GF-D8 (cell line): ENCODE data around the gene NR5A1.
A peak's percentile ranks its signal among the peaks of the same experiment; 100 is the strongest.

Experiments
- DNase-seq: peaks from one replicate; lab custom pipeline; 2025; lab: John Stamatoyannopoulos, UW

Gene NR5A1

GRCh38 chr9:124480621-124480981, 26.6 kb downstream of the NR5A1 start:
- DNase-seq, result peak; percentile 28

- DNase-seq, result no peak
Measured at GRCh38 chr9:124479947-124480620, 27.1 kb downstream of the NR5A1 start.

- DNase-seq, result no peak
Measured at GRCh38 chr9:124479371-124479770, 27.8 kb downstream of the NR5A1 start.

GRCh38 chr9:124478354-124478753, 28.8 kb downstream of the NR5A1 start:
- no peak for DNase-seq

GRCh38 chr9:124477648-124478285, 29.4 kb downstream of the NR5A1 start:
- DNase-seq, result no peak

GRCh38 chr9:124477211-124477647, 30.0 kb downstream of the NR5A1 start:
- DNase-seq, result no peak

- DNase-seq, result peak; percentile 45
Measured at GRCh38 chr9:124475868-124476690, 31.1 kb downstream of the NR5A1 start.

- DNase-seq, result peak; percentile 25
Measured at GRCh38 chr9:124475158-124475867, 31.9 kb downstream of the NR5A1 start.

GRCh38 chr9:124474151-124474550, 33.0 kb downstream of the NR5A1 start:
- DNase-seq, result no peak

- DNase-seq, result no peak
Measured at GRCh38 chr9:124473310-124473709, 33.9 kb downstream of the NR5A1 start.

- no peak for DNase-seq
Measured at GRCh38 chr9:124472770-124473169, 34.4 kb downstream of the NR5A1 start.

- DNase-seq, result no peak
Measured at GRCh38 chr9:124471761-124472160, 35.4 kb downstream of the NR5A1 start.

- DNase-seq, result no peak
Measured at GRCh38 chr9:124470726-124471125, 36.5 kb downstream of the NR5A1 start.

GRCh38 chr9:124470306-124470705, 36.9 kb downstream of the NR5A1 start:
- DNase-seq, result no peak

- no peak for DNase-seq
Measured at GRCh38 chr9:124469011-124469832, 38.0 kb downstream of the NR5A1 start.

GRCh38 chr9:124468061-124468740, 39.0 kb downstream of the NR5A1 start:
- no peak for DNase-seq

- no peak for DNase-seq
Measured at GRCh38 chr9:124467410-124468060, 39.7 kb downstream of the NR5A1 start.

GRCh38 chr9:124465736-124466135, 41.5 kb downstream of the NR5A1 start:
- no peak for DNase-seq

GRCh38 chr9:124462739-124463138, 44.5 kb downstream of the NR5A1 start:
- no peak for DNase-seq

GRCh38 chr9:124458441-124458840, 48.8 kb downstream of the NR5A1 start:
- no peak for DNase-seq
